ENCODE measurements around the gene GPR143. TPM values are rescaled to one million over a fixed set of nuclear protein-coding genes. Genes with fewer than 3 reads are reported as not detected.
A peak's percentile ranks its signal among the peaks of the same experiment; 100 is the strongest.
"Not testable (repeated sequence)": the region's sequence is repeated elsewhere in the genome, so short reads cannot be mapped to it uniquely, and the experiment has no call there.

GPR143 gene
- total and polyA plus RNA-seq, 4 donors, result 0.77 to 2.7 (median 1.5) TPM

DNA sequence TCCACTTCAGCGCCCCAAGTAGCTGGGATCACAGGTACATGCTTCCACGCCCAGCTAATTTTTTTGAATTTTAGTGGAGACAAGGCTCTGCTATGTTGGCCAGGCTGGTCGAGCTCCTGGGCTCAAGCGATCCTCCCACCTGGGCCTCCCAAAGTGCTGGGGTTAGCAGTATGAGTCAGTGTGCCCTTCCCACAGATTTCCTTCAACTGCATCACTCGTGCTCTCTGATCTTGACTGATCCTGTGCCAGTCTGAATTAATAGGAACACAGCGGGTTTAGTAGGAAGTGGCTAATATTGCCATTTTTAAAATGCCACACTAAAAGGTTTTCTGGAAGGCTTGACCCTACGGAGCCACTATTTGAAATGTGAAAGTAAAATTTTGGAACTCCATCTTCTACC is 16.3 kb upstream of the GPR143 start:
- Histone ChIP-seq H3K4me1 (ENCODE audit: control insufficient read depth in 5 of 5, insufficient read depth in 5 of 5, low read length in 5 of 5) (no peaks in the 10 kb centered on the region), H3K4me3 (no peak overlapping the region), H3K36me3 (ENCODE audit: control insufficient read depth in 4 of 4, insufficient read depth in 4 of 4, low read length in 4 of 4) (no peaks in the 10 kb centered on the region), H3K27me3 (ENCODE audit: control insufficient read depth in 3 of 3, insufficient read depth in 3 of 3, low read length in 2 of 3) (peaks cover under 1 to 7% (median 4%) of the 10 kb centered on the region in 3 donors), H3K9me3 (ENCODE audit: control insufficient read depth in 4 of 4, insufficient read depth in 3 of 4, low read length in 3 of 4) (peaks cover 0 to 8% (median 0%) of the 10 kb centered on the region in 4 donors), H3K27ac (ENCODE audit: low read depth in 1 of 2, low read length in 1 of 2) (no peak overlapping the region), H3K9ac (ENCODE audit: insufficient read depth in 1 of 2, low read length in 2 of 2) (no peak overlapping the region)
- TF ChIP-seq, protein P1, sequence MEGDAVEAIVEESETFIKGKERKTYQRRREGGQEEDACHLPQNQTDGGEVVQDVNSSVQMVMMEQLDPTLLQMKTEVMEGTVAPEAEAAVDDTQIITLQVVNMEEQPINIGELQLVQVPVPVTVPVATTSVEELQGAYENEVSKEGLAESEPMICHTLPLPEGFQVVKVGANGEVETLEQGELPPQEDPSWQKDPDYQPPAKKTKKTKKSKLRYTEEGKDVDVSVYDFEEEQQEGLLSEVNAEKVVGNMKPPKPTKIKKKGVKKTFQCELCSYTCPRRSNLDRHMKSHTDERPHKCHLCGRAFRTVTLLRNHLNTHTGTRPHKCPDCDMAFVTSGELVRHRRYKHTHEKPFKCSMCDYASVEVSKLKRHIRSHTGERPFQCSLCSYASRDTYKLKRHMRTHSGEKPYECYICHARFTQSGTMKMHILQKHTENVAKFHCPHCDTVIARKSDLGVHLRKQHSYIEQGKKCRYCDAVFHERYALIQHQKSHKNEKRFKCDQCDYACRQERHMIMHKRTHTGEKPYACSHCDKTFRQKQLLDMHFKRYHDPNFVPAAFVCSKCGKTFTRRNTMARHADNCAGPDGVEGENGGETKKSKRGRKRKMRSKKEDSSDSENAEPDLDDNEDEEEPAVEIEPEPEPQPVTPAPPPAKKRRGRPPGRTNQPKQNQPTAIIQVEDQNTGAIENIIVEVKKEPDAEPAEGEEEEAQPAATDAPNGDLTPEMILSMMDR (IDR thresholded peaks at IDR 0.05; ENCODE audit: control extremely low read depth, extremely low read depth), result no peak
- DNase-seq (no peak), ATAC-seq (ENCODE audit: insufficient read depth, low FRiP score) (no peak)
- WGBS, 2 donors, result 87 to 92% methylated on average over 7 of the region's 7 CpGs

DNA sequence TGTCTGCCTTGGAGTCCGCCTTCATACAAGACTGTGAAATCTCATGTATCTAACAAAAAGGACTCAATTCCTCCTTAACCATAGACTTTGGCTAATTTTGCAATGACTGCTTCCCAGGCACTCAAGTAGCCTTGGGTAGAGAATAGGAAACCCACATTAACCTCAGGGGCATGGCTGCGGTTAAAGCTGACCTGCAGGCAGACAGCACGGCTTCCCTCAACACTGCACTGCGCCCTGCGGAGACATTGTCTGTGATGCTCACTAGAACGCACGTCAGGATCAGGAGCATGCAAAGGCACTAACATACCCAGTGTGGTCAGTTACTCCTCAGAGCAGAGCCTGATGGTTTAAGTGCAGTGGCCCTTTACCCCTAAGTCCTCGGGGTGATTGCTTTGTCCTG is 10.3 kb upstream of the GPR143 start:
- no peaks in the 10 kb centered on the region for H3K36me3 ChIP-seq (ENCODE audit: control insufficient read depth in 4 of 4, insufficient read depth in 4 of 4, low read length in 4 of 4)
- TF ChIP-seq, protein P1 (IDR thresholded peaks at IDR 0.05; ENCODE audit: control extremely low read depth, extremely low read depth), result no peak
- DNase-seq, result no peak
- H3K9ac ChIP-seq (ENCODE audit: insufficient read depth in 1 of 2, low read length in 2 of 2), result no peak overlapping the region
- H3K27me3 ChIP-seq (ENCODE audit: control insufficient read depth in 3 of 3, insufficient read depth in 3 of 3, low read length in 2 of 3), result peaks cover 0 to 4% (median 3%) of the 10 kb centered on the region in 3 donors
- ATAC-seq (ENCODE audit: insufficient read depth, low FRiP score), result no peak
- no peak overlapping the region for H3K27ac ChIP-seq (ENCODE audit: low read depth in 1 of 2, low read length in 1 of 2)
- H3K4me1 ChIP-seq (ENCODE audit: control insufficient read depth in 5 of 5, insufficient read depth in 5 of 5, low read length in 5 of 5), result peaks cover 0 to 1% (median 0%) of the 10 kb centered on the region in 5 donors
- H3K9me3 ChIP-seq (ENCODE audit: control insufficient read depth in 4 of 4, insufficient read depth in 3 of 4, low read length in 3 of 4), result peaks cover 0 to 5% (median 0%) of the 10 kb centered on the region in 4 donors
- no peak overlapping the region for H3K4me3 ChIP-seq
- 28 to 69% methylated on average over 8 of the region's 8 CpGs for WGBS, 2 donors

DNA sequence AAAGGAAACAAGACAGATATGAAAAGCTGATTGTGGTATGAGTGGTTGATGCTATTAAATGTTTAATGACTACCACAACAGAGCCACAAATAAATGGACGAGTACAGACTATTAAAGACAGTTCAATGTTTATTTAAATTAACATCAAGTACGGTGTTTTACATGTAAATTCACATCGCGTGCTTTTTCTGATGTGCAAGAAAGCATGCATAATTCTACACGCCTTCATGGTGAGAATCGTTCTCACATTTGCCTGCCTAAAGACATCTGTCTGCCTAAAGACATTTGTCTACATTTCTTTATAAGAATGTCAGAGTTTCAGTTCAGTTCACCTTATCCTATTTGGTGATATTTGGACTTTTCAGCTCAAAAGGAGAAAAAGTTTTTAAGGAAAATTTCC is 7.3 kb upstream of the GPR143 start:
- TF ChIP-seq, protein P1 (IDR thresholded peaks at IDR 0.05; ENCODE audit: control extremely low read depth, extremely low read depth), result no peak
- Histone ChIP-seq H3K36me3 (ENCODE audit: control insufficient read depth in 4 of 4, insufficient read depth in 4 of 4, low read length in 4 of 4) (no peaks in the 10 kb centered on the region), H3K4me1 (ENCODE audit: control insufficient read depth in 5 of 5, insufficient read depth in 5 of 5, low read length in 5 of 5) (peaks cover 0 to 2% (median 0%) of the 10 kb centered on the region in 5 donors), H3K9me3 (ENCODE audit: control insufficient read depth in 4 of 4, insufficient read depth in 3 of 4, low read length in 3 of 4) (peaks cover 0 to 5% (median 0%) of the 10 kb centered on the region in 4 donors), H3K27me3 (ENCODE audit: control insufficient read depth in 3 of 3, insufficient read depth in 3 of 3, low read length in 2 of 3) (peaks cover 0 to 8% (median 4%) of the 10 kb centered on the region in 3 donors), H3K4me3 (no peak overlapping the region), H3K9ac (ENCODE audit: insufficient read depth in 1 of 2, low read length in 2 of 2) (no peak overlapping the region), H3K27ac (ENCODE audit: low read depth in 1 of 2, low read length in 1 of 2) (no peak overlapping the region)
- no peak for DNase-seq
- ATAC-seq (ENCODE audit: insufficient read depth, low FRiP score), result no peak
- 71 to 87% methylated on average over 6 of the region's 6 CpGs for WGBS, 2 donors

DNA sequence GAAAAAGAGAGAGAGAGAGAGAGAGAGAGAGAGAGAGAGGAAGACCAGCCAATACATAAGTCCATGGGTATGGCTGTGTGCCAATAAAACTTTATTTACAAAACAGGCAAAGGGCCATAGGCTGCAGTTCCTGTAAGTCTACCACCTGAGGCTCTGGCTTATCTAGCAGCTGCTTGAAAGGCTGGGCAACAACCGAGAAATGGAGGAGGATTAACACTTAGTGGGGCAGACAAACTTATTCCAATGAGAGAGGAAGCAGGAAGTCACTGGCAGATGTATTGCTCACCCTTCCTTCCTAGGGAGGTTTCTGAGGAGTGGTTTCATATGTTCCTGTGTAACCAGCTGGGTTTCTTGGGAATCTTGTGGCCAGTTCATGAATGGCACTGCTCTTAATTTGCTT is 4.7 kb upstream of the GPR143 start:
- Histone ChIP-seq H3K9ac (ENCODE audit: insufficient read depth in 1 of 2, low read length in 2 of 2) (no peak overlapping the region), H3K9me3 (ENCODE audit: control insufficient read depth in 4 of 4, insufficient read depth in 3 of 4, low read length in 3 of 4) (peaks cover 0 to 9% (median 0%) of the 10 kb centered on the region in 4 donors), H3K4me3 (no peak overlapping the region), H3K4me1 (ENCODE audit: control insufficient read depth in 5 of 5, insufficient read depth in 5 of 5, low read length in 5 of 5) (peaks cover 0 to 6% (median 0%) of the 10 kb centered on the region in 5 donors), H3K27me3 (ENCODE audit: control insufficient read depth in 3 of 3, insufficient read depth in 3 of 3, low read length in 2 of 3) (peaks cover 8 to 12% (median 11%) of the 10 kb centered on the region in 3 donors), H3K36me3 (ENCODE audit: control insufficient read depth in 4 of 4, insufficient read depth in 4 of 4, low read length in 4 of 4) (no peaks in the 10 kb centered on the region), H3K27ac (ENCODE audit: low read depth in 1 of 2, low read length in 1 of 2) (peak overlapping the region in 1 of 2 donors; percentile 3)
- WGBS, 2 donors, result 47 to 73% methylated on average over 1 of the region's 1 CpG
- no peak for DNase-seq
- no peak for ATAC-seq (ENCODE audit: insufficient read depth, low FRiP score)
- TF ChIP-seq, protein P1 (IDR thresholded peaks at IDR 0.05; ENCODE audit: control extremely low read depth, extremely low read depth), result no peak

DNA sequence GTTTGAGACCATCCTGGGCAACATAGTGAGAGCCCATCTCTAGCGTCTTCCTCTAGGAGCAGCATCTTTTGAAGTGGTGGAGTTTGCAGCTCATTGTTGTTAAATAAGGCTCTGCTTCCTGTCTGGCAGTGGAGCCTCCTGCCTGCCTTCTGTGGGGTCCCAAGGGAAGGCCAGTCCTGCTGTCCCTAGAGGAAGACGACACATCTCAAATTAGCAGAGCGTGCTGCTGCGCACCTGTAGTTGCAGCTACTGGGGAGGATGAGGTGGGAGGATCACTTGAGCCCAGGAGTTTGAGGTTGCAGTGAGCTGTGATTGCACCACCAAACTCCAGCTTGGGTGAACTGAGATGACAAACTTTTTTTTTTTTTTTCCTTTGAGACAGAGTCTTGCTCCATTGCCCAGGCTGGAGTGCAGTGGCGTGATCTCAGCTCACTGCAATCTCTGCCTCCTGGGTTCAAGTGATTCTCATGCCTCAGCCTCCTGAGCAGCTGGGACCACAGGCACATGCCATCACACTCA is 2.7 kb upstream of the GPR143 start:
- not testable (repeated sequence) for ATAC-seq (ENCODE audit: insufficient read depth, low FRiP score); H3K36me3 ChIP-seq (ENCODE audit: control insufficient read depth in 4 of 4, insufficient read depth in 4 of 4, low read length in 4 of 4); H3K27ac ChIP-seq (ENCODE audit: low read depth in 1 of 2, low read length in 1 of 2); H3K4me3 ChIP-seq; H3K9ac ChIP-seq (ENCODE audit: insufficient read depth in 1 of 2, low read length in 2 of 2); H3K4me1 ChIP-seq (ENCODE audit: control insufficient read depth in 5 of 5, insufficient read depth in 5 of 5, low read length in 5 of 5)
- 68 to 78% methylated on average over 4 to 5 of the region's 5 CpGs for WGBS, 2 donors
- Histone ChIP-seq H3K27me3 (ENCODE audit: control insufficient read depth in 3 of 3, insufficient read depth in 3 of 3, low read length in 2 of 3) (peaks cover 10 to 11% (median 10%) of the 10 kb centered on the region in 3 donors), H3K9me3 (ENCODE audit: control insufficient read depth in 4 of 4, insufficient read depth in 3 of 4, low read length in 3 of 4) (peaks cover 0 to 12% (median 0%) of the 10 kb centered on the region in 4 donors)
- peak in 1 of 3 donors; percentile 14 for DNase-seq

All from lung (tissue), 12 donors.